Esophagus squamous epithelium (tissue), 4 donors: ENCODE results near the gene DAB1.

Experiments used
- CTCF ChIP-seq, 6 experiments: fragments of 450-650 bp in 4 of 6; fragments of 200-600 bp in 2 of 6; sonication (generic) in 2 of 6; IDR thresholded peaks; one replicate each; pipeline ENCODE4 v1.5.1; 2016 to 2019; ENCODE audit warnings: antibody characterized with exemption in 6 of 6, mild to moderate bottlenecking in 4 of 6, moderate library complexity in 4 of 6
- POLR2A ChIP-seq, 4 donors: fragments of 450-650 bp; IDR thresholded peaks; one replicate each; pipeline ENCODE4 v1.6.1; 2017; ENCODE audit warnings: antibody characterized with exemption in 4 of 4, mild to moderate bottlenecking in 4 of 4, moderate library complexity in 3 of 4

GRCh38 chr1:57138432-57139078 lies 285.3 kb downstream of the DAB1 start:
- TF ChIP-seq CTCF (IDR thresholded peaks at IDR 0.05): no peak
- no peak for TF ChIP-seq POLR2A (IDR thresholded peaks at IDR 0.05)
